ENCODE data around the gene CREG2.

The CREG2 gene

GRCh38 chr2:101408925-101409324 is 21.6 kb upstream of the CREG2 start:
- no peak for DNase-seq

DNA sequence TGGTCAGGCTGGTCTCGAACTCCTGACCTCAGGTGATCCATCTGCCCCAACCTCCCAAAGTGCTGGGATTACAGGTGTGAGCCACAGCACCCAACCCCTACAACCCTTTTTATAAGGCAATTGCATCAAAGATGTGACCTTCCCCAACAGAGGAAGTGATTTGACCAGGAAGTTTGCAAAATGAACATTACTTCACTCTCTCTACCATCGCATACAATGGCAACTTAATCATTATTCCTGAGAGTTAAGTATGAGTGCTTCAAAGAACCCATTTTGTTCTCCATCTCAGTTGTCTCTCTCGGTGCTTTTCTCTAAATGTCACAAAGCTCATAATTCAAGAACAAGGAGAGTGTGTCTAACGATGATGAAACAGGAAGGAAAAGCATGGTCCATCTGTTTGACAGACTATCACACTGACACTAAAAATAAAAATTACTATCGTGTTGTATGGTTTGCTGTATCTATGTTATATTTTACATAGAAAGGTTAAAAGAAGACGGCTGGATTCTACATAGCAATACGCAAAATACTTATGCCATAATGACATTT is 18.1 kb upstream of the CREG2 start:
- DNase-seq: no peak

DNA sequence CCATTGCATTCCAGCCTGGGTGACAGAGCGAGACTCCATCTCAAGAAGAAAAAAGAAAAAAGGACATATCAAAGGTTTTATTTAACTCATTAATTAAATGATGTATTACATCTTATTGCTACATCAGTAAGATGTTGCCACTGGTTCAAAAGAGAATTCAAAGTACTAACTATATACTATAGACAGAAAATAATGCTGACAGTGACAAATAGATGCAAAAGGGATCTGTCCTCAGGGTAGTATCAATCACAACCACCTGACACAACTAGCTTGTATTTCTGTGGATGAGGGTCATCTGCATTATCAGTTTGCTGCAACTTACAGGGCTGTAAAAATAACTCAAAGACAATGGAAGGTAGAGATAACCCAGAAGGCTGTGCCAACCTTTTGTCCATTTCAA is 16.4 kb upstream of the CREG2 start:
- no peak for DNase-seq

DNA sequence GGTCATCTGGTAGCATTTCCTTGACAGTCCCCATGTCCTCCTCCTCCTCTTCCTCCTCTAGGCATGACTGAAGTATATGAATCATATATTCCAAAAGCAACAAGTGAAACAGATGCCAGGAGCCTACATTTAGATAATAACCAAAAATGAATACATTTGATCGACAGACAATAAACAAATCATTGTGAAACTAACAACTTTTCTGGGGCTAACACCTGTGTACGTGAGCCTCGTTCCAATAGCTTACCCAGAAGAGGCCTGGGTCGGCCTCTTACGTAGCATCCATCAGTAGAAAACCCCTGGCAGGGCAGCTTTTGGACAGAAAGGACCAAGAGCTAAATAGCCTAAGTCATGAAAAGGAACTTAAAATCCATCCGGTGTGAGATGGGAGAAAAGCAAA is 15.3 kb upstream of the CREG2 start:
- no peak for DNase-seq

- DNase-seq: no peak
Measured at GRCh38 chr2:101401906-101402305, 14.6 kb upstream of the CREG2 start.

GRCh38 chr2:101401326-101401665 is 14.0 kb upstream of the CREG2 start:
- no peak for DNase-seq

DNA sequence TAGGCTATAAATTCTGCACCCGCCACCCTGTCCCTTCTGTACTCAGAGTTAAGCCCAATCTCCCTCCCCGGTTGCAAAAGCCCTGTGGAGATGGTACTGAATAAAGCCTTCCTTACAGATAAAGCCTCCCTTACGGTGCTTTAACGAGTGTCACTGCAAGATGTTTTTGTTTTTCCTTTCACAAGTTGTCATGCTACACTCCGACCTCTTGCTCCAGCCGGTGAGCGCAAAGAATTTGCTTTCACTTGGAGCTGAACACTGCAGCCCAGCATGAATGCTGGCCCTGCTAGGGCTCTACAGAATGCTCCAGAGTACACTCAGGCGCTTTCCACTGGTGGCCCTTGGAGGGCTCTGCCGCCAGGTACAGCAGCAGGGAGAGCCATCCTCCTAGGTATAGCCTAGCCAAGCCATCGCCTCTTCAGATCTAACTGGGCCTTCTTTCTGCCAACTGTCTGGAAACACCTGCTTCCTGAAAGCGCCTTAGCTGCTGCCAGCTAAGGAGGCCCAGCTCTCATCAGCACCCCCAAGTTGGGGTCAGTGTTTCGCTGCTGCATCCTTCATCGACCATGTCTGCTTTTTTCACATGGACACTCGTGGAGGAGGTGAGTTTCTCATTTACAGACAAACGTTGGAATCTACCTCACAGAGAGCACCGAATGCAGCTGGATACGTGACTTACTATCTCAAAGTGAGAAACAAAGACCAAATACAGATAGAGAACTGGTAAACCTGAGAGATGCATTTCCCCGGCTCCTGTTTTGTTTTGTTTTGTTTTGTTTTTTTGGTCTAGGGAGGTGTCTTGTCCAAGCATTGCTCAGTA is 13.4 kb upstream of the CREG2 start:
- no peak for DNase-seq

DNA sequence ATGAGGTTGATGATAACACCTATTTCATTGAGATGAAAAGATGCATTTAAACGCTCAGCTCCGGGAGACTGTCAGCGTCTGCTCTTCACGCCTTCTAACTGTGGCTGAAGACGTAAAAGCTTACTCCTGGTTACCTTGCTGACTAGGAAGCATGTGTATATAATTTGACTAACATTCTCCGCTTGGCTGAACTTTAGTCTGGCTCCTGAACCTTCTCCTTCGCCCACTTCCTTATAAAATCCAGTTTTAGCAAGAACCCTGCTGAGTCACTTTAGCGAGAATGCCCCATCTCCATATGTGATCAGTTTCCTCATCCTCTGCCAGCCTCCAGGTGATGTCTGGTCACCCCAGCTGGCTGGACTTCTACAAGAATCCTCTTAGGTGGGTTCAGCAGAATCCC is 12.7 kb upstream of the CREG2 start:
- no peak for DNase-seq

DNA sequence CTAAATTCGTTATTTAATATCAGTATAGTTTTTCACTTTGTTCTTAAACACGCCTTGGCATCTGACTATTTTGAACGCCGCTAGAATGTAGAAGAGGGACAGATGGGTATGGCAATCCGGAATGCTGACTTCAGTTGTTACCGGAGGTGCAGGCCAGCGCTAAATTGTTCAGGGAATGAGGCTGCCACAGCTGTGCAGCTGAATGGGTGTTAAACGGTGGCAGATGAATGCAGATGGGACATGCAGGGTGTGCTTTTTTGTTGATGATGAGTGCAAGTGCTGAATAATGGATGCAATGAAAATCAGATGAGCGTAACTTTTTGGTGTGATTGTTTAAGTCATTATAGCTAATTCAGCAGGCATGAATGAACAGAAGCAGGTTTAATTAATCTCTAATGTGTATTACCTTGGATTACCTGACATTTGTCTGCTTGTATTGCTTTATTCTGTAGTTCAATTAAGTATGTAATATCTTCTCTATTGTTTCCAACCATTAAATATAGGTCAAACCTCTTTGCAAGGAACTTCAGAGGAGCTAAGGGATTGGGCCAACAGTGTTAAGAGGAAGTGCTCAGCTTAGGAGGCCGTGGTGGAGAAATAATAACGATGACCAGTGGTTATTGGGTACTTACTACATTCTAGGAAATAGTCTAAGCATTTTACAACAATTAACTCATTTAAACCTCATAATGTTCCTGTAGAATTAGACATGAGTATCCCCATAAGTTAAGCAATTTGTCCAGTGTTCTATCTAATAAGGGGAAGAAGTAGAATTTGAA is 11.9 kb upstream of the CREG2 start:
- no peak for DNase-seq

DNA sequence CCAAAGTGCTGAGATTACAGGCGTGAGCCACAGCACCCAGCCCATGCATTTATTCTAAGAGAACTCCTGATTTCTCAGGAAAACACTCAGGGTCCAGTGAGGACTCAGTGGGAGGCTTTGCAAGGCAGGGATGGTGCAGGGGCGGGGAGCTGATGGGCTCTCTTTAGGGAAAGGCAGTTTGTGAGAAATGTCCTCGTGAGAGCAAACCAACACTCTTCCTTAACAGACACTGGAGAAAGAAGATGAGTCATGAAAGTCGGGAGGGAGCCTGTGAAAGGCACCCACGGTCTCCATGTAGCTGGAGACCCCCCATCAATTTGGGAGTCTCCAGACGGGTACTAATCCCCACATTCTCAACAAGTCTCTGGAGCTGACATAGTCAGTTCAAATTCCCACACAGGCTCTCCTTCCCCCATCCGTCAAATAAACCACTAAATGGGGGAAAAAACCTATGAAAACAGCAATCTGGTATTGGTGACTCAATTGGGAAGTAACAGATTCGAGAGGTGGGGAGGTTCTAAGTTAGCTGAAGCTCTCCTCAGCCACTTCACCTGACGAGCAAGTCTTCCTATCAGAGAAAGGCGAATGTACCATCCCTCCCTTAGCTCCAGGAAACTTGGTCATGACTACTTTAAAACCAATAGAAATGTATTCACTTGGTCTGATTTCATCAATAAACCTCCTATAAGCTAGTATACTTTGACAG is 11.0 kb upstream of the CREG2 start:
- no peak for DNase-seq

DNA sequence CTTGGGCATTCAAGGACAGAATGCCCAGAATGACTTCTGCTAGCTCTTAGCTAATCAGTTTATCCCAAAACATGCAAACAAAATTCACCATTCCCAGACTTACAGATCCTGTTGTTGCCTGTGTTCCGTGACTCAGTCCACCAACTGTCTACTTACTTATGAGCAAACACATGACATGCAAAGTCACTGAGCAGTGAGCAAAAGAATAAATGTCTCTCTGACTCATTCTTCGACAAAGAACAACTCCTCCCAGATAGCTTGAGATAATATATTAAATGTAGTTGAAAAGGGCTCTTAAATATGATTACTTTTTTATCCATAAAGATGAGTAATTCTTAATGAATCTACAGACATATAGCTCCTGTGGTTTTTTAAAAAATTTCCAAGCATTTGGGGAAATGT is 9.0 kb upstream of the CREG2 start:
- DNase-seq: no peak

GRCh38 chr2:101395545-101396315 is 8.4 kb upstream of the CREG2 start:
- DNase-seq: no peak

GRCh38 chr2:101388232-101388631 is 929 bp upstream of the CREG2 start:
- DNase-seq: no peak

- no peak for DNase-seq
Measured at GRCh38 chr2:101386599-101387150, 628 bp downstream of the CREG2 start.

- DNase-seq: no peak
Measured at GRCh38 chr2:101383016-101383541, 4.2 kb downstream of the CREG2 start.

- DNase-seq: no peak
Measured at GRCh38 chr2:101382442-101382841, 4.9 kb downstream of the CREG2 start.

- no peak for DNase-seq
Measured at GRCh38 chr2:101380376-101380775, 6.9 kb downstream of the CREG2 start.

GRCh38 chr2:101379091-101379490 is 8.2 kb downstream of the CREG2 start:
- DNase-seq: no peak

- DNase-seq: no peak
Measured at GRCh38 chr2:101375653-101376052, 11.7 kb downstream of the CREG2 start.

DNA sequence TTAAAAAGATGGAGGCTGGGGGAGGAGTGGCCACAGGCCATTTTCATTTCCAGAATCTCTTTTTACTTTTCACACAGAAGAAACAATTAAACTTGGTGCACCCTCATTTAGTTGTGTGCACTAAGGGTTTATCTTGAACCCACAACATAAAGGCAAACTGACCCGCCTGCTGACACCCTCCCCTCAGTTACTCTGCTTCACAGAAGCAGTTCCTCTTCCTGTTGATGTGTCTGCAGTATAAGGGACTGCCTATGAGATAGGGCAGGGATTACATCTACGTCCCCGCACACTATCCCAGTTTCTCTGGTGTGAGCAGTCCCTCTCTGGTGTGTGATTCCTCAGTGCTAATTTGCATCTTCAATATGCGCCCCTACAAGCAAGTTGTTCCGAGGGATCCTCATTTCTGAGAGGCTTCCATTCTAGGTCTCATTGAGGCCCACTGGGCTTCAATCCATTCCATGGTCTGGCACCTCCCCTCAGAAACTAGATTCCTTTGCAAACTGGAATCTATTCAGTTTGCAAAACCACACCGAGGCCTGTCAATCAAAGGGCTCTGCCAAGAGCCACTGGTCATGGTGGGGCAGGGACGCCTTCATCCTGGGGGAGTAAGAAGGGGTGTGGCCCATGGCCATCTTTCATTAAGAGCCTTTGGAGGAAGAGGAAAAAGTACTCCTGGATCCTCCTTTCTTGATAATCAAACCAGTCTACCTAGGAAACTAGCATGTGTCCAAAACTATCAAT is 12.3 kb downstream of the CREG2 start:
- no peak for DNase-seq

GRCh38 chr2:101372792-101373191 is 14.5 kb downstream of the CREG2 start:
- no peak for DNase-seq
